Sigmoid colon (tissue), 4 donors: ENCODE results near the gene TM9SF4.

Experiments
- EP300 ChIP-seq, 4 donors: sonication (generic); formaldehyde crosslinking; IDR thresholded peaks; one replicate each; pipeline ENCODE4 v1.6.1; 2017; ENCODE audit warnings: antibody characterized with exemption in 4 of 4
- POLR2A ChIP-seq, 2 donors: fragments of 450-650 bp; IDR thresholded peaks; one replicate each; pipeline ENCODE4 v1.6.1; 2016; ENCODE audit warnings: antibody characterized with exemption in 2 of 2, mild to moderate bottlenecking in 2 of 2, moderate library complexity in 2 of 2
- TF ChIP-seq, protein P1 (sequence below), 4 experiments: fragments of 450-650 bp in 3 of 4; fragments of 200-600 bp in 1 of 4; IDR thresholded peaks; one replicate each; pipeline ENCODE4 v1.5.1; 2016 to 2019; ENCODE audit warnings: antibody characterized with exemption in 4 of 4, mild to moderate bottlenecking in 3 of 4, moderate library complexity in 2 of 4

DNA sequence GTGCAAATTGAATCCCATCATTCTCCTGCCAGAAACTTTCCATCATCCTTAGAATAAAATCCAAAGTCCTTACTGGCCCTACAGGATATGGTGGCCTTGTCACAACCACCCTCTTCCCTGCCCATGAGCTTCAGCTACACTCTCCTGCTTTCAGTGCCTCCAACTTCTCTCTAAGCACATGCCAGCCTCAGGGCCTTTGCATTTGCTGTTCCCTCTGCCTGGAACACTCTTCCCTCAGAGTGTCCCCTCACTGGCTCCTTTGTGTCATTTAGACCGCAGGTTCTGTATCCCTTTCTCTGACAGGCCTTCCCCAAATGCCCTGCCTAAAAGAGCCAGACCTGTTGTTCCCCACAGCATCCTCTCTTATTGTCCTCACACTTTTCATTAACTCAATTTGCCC is 39.2 kb upstream of the TM9SF4 start:
- TF ChIP-seq EP300 (IDR thresholded peaks at IDR 0.05) = no peak
- no peak for TF ChIP-seq POLR2A (IDR thresholded peaks at IDR 0.05)
- TF ChIP-seq, protein P1, sequence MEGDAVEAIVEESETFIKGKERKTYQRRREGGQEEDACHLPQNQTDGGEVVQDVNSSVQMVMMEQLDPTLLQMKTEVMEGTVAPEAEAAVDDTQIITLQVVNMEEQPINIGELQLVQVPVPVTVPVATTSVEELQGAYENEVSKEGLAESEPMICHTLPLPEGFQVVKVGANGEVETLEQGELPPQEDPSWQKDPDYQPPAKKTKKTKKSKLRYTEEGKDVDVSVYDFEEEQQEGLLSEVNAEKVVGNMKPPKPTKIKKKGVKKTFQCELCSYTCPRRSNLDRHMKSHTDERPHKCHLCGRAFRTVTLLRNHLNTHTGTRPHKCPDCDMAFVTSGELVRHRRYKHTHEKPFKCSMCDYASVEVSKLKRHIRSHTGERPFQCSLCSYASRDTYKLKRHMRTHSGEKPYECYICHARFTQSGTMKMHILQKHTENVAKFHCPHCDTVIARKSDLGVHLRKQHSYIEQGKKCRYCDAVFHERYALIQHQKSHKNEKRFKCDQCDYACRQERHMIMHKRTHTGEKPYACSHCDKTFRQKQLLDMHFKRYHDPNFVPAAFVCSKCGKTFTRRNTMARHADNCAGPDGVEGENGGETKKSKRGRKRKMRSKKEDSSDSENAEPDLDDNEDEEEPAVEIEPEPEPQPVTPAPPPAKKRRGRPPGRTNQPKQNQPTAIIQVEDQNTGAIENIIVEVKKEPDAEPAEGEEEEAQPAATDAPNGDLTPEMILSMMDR (IDR thresholded peaks at IDR 0.05) = no peak
